Mesothelial cell of epicardium (in vitro differentiated cells): ENCODE results near the gene RNF135. TPM values are rescaled to one million over a fixed set of nuclear protein-coding genes. Genes with fewer than 3 reads are reported as not detected.
"Not testable (repeated sequence)": the region's sequence is repeated elsewhere in the genome, so short reads cannot be mapped to it uniquely, and the experiment has no call there.

Experiments used
- DNase-seq, 2 experiments: peaks; one replicate each; pipeline ENCODE4 v3.0.0; 2021; ENCODE audit warnings: low spot score in 2 of 2; ENCODE audit not compliant: unreplicated experiment in 2 of 2
- H3K27ac Mint-ChIP-seq: 2 replicates; pipeline ENCODE4 v1.8.0; 2021; ENCODE audit warnings: mixed read lengths
- H3K27me3 Mint-ChIP-seq: 2 replicates; pipeline ENCODE4 v1.8.0; 2021; ENCODE audit warnings: low read depth, mixed read lengths
- H3K36me3 Mint-ChIP-seq: 2 replicates; pipeline ENCODE4 v1.8.0; 2021; ENCODE audit warnings: mixed read lengths
- H3K4me1 Mint-ChIP-seq: 2 replicates; pipeline ENCODE4 v1.8.0; 2021; ENCODE audit warnings: mixed read lengths
- H3K4me3 Mint-ChIP-seq: 2 replicates; pipeline ENCODE4 v1.8.0; 2021; ENCODE audit warnings: mild to moderate bottlenecking, moderate library complexity, mixed read lengths
- H3K9me3 Mint-ChIP-seq: 2 replicates; pipeline ENCODE4 v1.8.0; 2021; ENCODE audit warnings: mixed read lengths
- total RNA-seq: library from RNA; stranded (reverse); gene quantifications from 3 replicates; pipeline ENCODE4 v1.2.1, GENCODE V29; 2021
- TF ChIP-seq, protein P1 (sequence below): fragments of 200-600 bp; sonication (generic); IDR thresholded peaks from one replicate; pipeline ENCODE4 v1.5.0; 2021; ENCODE audit warnings: antibody characterized with exemption; ENCODE audit not compliant: unreplicated experiment

The RNF135 gene
- total RNA-seq, 1 donor from 2014 or later: 15.4 TPM

DNA sequence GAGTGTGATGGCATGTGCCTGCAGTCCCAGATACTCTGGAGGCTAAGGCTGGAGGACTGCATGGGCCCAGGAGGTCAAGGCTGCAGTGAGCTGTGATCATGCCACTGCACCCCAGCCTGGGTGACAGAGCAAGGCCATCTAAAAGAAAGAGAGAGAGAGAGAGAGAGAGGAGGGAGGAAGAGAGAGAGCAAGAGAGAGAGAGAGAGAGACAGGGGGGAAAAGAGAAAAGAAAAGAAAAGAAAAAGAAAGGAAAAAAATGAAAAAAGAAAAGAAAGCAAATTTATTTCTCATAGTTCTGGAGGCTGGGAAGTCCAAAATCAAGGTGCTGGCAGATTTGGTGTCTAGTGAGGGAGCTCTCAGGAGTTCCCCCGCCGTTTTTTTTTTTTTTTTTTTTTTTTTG lies 33.3 kb downstream of the RNF135 start:
- H3K9me3 Mint-ChIP-seq: no peaks in the 10 kb centered on the region
- no peak overlapping the region for H3K27ac Mint-ChIP-seq
- no peak for DNase-seq
- H3K4me1 Mint-ChIP-seq: peaks cover 10% of the 10 kb centered on the region
- H3K27me3 Mint-ChIP-seq: peaks cover 1% of the 10 kb centered on the region
- TF ChIP-seq, protein P1, sequence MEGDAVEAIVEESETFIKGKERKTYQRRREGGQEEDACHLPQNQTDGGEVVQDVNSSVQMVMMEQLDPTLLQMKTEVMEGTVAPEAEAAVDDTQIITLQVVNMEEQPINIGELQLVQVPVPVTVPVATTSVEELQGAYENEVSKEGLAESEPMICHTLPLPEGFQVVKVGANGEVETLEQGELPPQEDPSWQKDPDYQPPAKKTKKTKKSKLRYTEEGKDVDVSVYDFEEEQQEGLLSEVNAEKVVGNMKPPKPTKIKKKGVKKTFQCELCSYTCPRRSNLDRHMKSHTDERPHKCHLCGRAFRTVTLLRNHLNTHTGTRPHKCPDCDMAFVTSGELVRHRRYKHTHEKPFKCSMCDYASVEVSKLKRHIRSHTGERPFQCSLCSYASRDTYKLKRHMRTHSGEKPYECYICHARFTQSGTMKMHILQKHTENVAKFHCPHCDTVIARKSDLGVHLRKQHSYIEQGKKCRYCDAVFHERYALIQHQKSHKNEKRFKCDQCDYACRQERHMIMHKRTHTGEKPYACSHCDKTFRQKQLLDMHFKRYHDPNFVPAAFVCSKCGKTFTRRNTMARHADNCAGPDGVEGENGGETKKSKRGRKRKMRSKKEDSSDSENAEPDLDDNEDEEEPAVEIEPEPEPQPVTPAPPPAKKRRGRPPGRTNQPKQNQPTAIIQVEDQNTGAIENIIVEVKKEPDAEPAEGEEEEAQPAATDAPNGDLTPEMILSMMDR: no peak
- no peak overlapping the region for H3K4me3 Mint-ChIP-seq
- H3K36me3 Mint-ChIP-seq: peaks cover 41% of the 10 kb centered on the region

DNA sequence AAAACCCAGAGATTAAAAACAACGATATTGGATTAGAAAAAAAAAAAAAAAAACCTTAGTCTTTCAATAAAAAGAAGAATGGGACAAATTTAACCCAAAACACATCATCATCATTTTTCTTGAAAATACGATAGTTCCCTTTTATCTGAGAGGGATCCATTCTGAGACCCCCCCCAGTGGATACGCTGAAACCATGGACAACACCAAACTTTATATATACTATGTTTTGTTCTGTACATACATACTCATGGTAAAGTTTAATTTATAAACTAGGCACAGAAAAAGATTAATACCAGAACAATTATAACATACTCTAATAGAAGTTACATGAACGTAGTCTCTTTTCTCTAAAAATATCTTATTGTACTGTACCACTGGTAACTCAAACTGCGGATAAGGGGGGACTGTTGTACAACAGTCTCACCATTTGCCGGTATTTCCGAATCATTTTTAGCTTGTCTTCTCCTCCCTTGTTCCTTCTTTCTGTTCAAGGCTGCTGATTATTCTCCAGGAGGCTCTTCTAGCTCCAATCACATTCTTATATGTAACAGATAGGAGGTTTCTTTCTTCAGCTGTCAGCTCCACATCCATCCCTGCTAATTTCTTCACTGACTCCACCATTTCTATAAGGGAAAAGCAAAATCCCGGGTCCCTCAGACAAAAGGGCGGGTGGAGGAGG lies 37.0 kb downstream of the RNF135 start:
- peak overlapping the region; percentile 91 for H3K27ac Mint-ChIP-seq
- peak overlapping the region; percentile 90 for H3K4me3 Mint-ChIP-seq
- peaks cover 2% of the 10 kb centered on the region for H3K27me3 Mint-ChIP-seq
- H3K4me1 Mint-ChIP-seq: peaks cover 18% of the 10 kb centered on the region
- no peak for DNase-seq
- TF ChIP-seq, protein P1: no peak
- no peaks in the 10 kb centered on the region for H3K9me3 Mint-ChIP-seq
- peaks cover 26% of the 10 kb centered on the region for H3K36me3 Mint-ChIP-seq

DNA sequence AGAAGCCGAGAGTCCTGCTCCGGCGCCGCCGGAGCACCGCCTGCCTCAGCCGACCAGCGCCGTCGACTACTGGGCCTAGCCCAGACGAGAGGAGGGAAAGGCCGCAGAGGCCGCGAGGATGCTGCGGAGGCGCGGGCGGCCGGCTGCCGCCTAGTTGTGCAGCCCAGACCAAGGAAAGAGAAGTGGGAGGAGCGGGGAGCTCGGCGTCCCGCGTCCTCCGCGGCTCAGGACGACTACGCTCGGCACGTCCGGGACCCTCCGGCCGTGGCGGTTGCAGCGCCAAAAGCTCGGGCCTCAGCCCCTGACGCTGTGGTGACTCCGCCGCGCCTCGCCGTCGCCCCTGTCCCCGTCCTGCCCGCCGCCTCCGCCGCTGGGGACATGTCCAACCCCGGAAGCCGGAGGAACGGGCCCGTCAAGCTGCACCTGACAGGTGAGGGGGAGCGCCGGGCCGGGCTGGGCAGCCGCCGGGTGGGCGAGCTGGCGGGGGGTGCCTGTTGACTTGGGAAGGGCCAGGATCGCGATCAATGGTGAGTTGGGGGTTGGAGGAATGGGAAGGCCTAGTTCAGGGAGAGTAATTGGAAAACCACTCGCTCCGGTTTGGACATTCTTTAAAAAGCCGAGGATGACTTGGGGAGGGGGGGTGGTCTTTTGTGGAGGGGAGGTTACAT lies 37.7 kb downstream of the RNF135 start:
- Mint-ChIP-seq H3K9me3 (peaks cover 3% of the 10 kb centered on the region), H3K27ac (peak overlapping the region; percentile 96), H3K36me3 (peaks cover 24% of the 10 kb centered on the region), H3K27me3 (peaks cover 2% of the 10 kb centered on the region), H3K4me3 (peak overlapping the region; percentile 90), H3K4me1 (peaks cover 18% of the 10 kb centered on the region)
- peak; percentile 42 to 75 for DNase-seq
- TF ChIP-seq, protein P1: no peak

DNA sequence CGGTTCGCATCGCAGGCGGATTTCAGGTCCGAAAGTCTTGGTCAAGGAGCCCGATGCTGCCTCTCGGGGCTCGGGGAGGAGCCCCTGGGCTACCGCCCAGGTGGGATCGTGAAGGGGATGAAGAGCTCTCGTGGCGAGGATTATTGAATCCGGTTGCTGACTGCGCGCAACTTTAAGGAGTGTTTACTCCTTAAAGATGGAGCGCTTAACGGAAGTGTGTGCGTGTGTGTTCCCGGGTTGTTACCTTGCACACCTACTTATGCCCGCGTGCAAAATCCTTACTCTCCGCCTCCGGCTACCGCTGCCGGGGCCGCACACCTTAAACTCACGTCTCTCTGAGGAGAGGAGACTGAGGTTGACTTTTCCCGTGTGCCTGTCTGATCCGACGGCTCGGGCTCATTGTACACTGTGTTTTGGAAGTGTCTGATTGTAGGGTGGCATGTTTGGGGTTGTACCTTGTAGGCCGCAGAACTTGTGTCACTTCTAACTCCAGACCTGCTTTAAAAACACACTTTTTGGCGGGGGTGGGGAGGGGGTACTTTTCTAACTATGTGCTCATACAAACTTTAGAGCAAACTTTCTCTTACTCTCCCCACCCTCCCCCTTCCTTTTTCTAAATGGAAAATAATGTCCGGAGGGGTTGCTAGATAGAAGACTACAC lies 38.3 kb downstream of the RNF135 start:
- not testable (repeated sequence) for H3K27me3 Mint-ChIP-seq, H3K9me3 Mint-ChIP-seq
- peaks cover 21% of the 10 kb centered on the region for H3K36me3 Mint-ChIP-seq
- DNase-seq: peak in 1 of 2 experiments; percentile 43
- H3K4me3 Mint-ChIP-seq: peak overlapping the region; percentile 90
- peak overlapping the region; percentile 96 for H3K27ac Mint-ChIP-seq
- H3K4me1 Mint-ChIP-seq: peaks cover 18% of the 10 kb centered on the region

DNA sequence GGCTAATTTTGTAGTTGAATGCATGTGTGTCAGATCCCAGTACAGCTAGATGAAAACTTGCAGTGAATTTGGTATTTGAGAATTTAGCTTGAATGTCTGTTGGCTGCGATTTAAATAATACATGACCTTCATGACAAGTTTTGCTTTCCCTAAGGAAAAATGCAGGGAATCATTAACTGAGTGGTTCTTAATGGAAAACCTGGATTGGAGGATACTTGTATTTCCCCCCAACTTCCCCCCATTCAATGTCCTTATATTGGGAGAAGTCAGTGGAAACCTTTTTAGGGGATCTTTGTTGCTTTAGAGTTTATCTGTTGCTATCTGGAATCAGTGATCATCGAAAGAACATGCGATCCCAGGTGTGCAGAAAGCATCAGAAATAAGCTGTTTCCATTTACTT lies 39.2 kb downstream of the RNF135 start:
- peaks cover 18% of the 10 kb centered on the region for H3K4me1 Mint-ChIP-seq
- not testable (repeated sequence) for H3K27me3 Mint-ChIP-seq, DNase-seq, H3K9me3 Mint-ChIP-seq
- H3K27ac Mint-ChIP-seq: peak overlapping the region; percentile 54
- H3K36me3 Mint-ChIP-seq: peaks cover 18% of the 10 kb centered on the region
- H3K4me3 Mint-ChIP-seq: peak overlapping the region; percentile 57

DNA sequence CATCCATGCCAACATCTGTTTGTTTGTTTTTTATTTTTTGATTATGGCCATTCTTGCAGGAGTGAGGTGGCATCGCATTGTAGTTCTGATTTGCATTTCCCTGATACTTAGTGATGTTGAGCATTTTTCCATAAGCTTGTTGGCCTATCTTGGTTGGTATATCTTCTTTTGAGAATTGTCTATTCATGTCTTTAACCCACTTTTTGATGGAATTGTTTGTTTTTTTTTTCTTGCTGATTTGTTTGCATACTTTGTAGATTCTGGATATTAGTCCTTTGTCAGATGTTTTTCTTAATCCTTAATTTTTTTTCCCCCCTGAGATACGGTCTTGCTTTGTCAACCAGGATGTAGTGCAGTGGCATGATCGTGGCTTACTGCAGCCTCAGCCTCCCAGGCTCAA lies 43.0 kb downstream of the RNF135 start:
- no peak overlapping the region for H3K27ac Mint-ChIP-seq
- peaks cover 8% of the 10 kb centered on the region for H3K4me1 Mint-ChIP-seq
- peaks cover 2% of the 10 kb centered on the region for H3K27me3 Mint-ChIP-seq
- no peak for DNase-seq
- peaks cover 4% of the 10 kb centered on the region for H3K36me3 Mint-ChIP-seq
- no peak overlapping the region for H3K4me3 Mint-ChIP-seq
- TF ChIP-seq, protein P1: no peak
- H3K9me3 Mint-ChIP-seq: peaks cover 3% of the 10 kb centered on the region
